Ishikawa (cell line): ENCODE data around the gene SKI.

Source experiments
- CEBPB ChIP-seq: IDR thresholded peaks from 2 replicates; pipeline ENCODE4 v1.6.1; 2012
- CREB1 ChIP-seq: IDR thresholded peaks from 2 replicates; pipeline ENCODE4 v1.6.1; 2012; ENCODE audit warnings: low read depth
- EGR1 ChIP-seq: IDR thresholded peaks from 2 replicates; pipeline ENCODE4 v1.6.1; 2012
- EP300 ChIP-seq: IDR thresholded peaks from 2 replicates; pipeline ENCODE4 v1.6.1; 2012; ENCODE audit warnings: borderline replicate concordance
- FOXM1 ChIP-seq: IDR thresholded peaks from 2 replicates; pipeline ENCODE4 v1.6.1; 2012; ENCODE audit warnings: low read depth, borderline replicate concordance
- MAX ChIP-seq: IDR thresholded peaks from 2 replicates; pipeline ENCODE4 v1.6.1; 2012
- NFIC ChIP-seq: IDR thresholded peaks from 2 replicates; pipeline ENCODE4 v1.6.1; 2012
- RAD21 ChIP-seq: IDR thresholded peaks from 2 replicates; pipeline ENCODE4 v1.6.1; 2012; ENCODE audit warnings: low read depth
- REST ChIP-seq: IDR thresholded peaks from 2 replicates; pipeline ENCODE4 v1.6.1; 2012; ENCODE audit warnings: low read depth, mild to moderate bottlenecking
- TAF1 ChIP-seq: IDR thresholded peaks from 2 replicates; pipeline ENCODE4 v1.6.1; 2012; ENCODE audit warnings: low read depth, mild to moderate bottlenecking
- TCF12 ChIP-seq: IDR thresholded peaks from 2 replicates; pipeline ENCODE4 v1.6.1; 2012; ENCODE audit warnings: low read depth
- TEAD4 ChIP-seq: IDR thresholded peaks from 2 replicates; pipeline ENCODE4 v1.6.1; 2012
- USF1 ChIP-seq: IDR thresholded peaks from 2 replicates; pipeline ENCODE4 v1.6.1; 2012
- YY1 ChIP-seq: IDR thresholded peaks from 2 replicates; pipeline ENCODE4 v1.6.1; 2012; ENCODE audit warnings: low read depth
- ZBTB7A ChIP-seq: IDR thresholded peaks from 2 replicates; pipeline ENCODE4 v1.6.1; 2012; ENCODE audit warnings: low read depth

SKI gene

GRCh38 chr1:2314803-2315673 is 86.9 kb downstream of the SKI start:
- TF ChIP-seq TCF12, result no peak
- peak; percentile 78 for TF ChIP-seq ZBTB7A
- TF ChIP-seq EGR1, result peak; percentile 55

GRCh38 chr1:2315674-2316450 is 87.7 kb downstream of the SKI start:
- no peak for TF ChIP-seq FOXM1
- TF ChIP-seq TCF12, result no peak
- TF ChIP-seq REST, result no peak
- TF ChIP-seq MAX, result no peak
- no peak for TF ChIP-seq CEBPB
- no peak for TF ChIP-seq CREB1
- no peak for TF ChIP-seq NFIC
- TF ChIP-seq EP300, result no peak
- no peak for TF ChIP-seq RAD21
- no peak for TF ChIP-seq ZBTB7A
- TF ChIP-seq EGR1, result no peak
- no peak for TF ChIP-seq USF1
- no peak for TF ChIP-seq YY1
- TF ChIP-seq TEAD4, result no peak
- no peak for TF ChIP-seq TAF1

GRCh38 chr1:2316451-2316961 is 88.4 kb downstream of the SKI start:
- no peak for TF ChIP-seq TEAD4
- no peak for TF ChIP-seq REST
- TF ChIP-seq TCF12, result no peak
- no peak for TF ChIP-seq MAX
- no peak for TF ChIP-seq USF1
- no peak for TF ChIP-seq CEBPB
- no peak for TF ChIP-seq NFIC
- no peak for TF ChIP-seq RAD21
- TF ChIP-seq EGR1, result no peak
- TF ChIP-seq EP300, result no peak
- no peak for TF ChIP-seq YY1
- no peak for TF ChIP-seq ZBTB7A
- TF ChIP-seq CREB1, result no peak
- TF ChIP-seq TAF1, result no peak
- no peak for TF ChIP-seq FOXM1

GRCh38 chr1:2317230-2318065 is 89.3 kb downstream of the SKI start:
- TF ChIP-seq FOXM1 (no peak), EP300 (no peak), USF1 (peak; percentile 61), TEAD4 (no peak)
